ENCODE data around the gene KATNB1. TPM values are rescaled to one million over a fixed set of nuclear protein-coding genes. Genes with fewer than 3 reads are reported as not detected.

The KATNB1 gene
- total RNA-seq, 1 experiment from 2014 or later = 17.4 TPM

DNA sequence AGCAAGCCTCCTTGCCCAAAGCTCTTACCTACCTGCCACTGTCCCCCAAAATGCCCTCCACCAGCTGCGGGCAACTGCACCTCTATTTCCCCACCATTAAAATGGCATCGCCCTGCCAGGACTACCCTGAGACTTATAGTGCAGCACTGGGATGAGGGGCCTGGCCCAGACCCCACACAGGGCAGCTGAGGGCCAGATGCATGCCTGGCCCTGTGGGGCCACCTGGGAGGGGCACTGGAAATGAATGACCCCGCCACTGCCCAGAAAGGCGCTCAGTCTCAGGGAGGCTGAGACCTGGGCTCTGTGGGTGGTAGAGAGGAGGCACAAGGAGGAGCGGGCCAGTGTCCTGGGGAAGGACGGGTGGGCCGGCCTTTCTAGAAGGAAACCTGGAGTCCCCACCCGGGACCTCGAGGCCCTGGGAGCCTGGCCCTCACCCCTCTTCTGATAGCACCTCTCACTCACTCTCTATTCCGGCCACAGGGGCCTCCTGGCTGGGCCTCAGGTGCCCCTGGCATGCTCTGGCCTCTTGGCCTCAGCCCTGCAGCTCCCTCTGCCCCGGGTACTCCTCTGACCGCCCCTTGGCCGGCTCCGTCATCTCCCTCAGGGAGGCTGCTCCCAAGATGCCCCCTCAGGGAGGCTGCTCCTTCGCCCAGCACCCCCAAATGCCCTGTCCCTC lies 26.9 kb downstream of the KATNB1 start:
- Histone ChIP-seq H3K9me2 (replicated peaks; ENCODE audit: insufficient read depth, low read length) (no peaks in the 10 kb centered on the region), H3K4me2 (ENCODE audit: low read depth, low read length, poor library complexity, severe bottlenecking) (no peak overlapping the region), H3K4me3 (ENCODE audit: low read length) (no peak overlapping the region), H3K27me3 (ENCODE audit: low read length) (no peaks in the 10 kb centered on the region), H3K9me3 (ENCODE audit: low read length) (no peaks in the 10 kb centered on the region), H3K36me3 (ENCODE audit: insufficient read depth, low read length) (no peaks in the 10 kb centered on the region), H3K9ac (ENCODE audit: low read length) (no peak overlapping the region), H3K79me2 (ENCODE audit: low read length) (no peaks in the 10 kb centered on the region), H4K20me1 (ENCODE audit: insufficient read depth, low read depth, low read length) (no peaks in the 10 kb centered on the region), H2AFZ (ENCODE audit: low read length) (no peak overlapping the region), H3K4me1 (ENCODE audit: low read length) (no peaks in the 10 kb centered on the region), H3K27ac (ENCODE audit: low read length) (no peak overlapping the region)
- DNase-seq = no peak

DNA sequence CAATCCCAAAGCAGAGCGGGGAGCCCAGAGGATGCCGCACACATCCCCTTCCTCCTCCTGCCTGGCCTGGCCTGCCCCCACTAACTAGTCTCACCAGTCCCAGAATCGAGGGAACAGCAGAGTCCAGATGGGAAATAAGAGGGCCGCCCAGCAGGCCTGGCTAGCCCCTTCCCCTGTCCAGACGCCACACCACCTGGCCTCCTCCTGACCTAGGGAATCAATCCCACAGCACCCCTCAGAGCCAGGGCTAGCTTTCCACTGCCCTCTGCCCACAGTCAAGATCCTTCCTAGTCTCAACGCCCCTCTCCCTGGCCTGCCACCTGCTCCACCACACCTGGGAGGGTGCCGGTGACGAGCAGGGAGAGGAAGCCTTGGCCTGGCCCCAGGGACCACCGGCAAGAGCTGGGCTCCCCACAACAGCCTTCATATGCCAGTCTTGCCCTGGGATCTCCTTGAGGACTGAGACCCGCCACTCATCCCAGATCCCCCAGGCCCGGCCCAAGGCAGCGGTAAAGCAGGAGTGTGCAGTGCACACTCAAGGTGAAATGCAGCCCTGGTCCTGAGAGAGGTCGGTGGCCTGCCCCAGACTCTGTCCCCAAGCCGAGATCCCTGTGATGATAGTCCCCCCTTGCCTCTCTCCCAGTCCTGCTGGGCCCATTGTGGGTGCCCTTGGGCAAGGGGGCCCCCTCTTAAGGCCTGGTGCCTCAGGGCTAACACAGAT lies 27.9 kb downstream of the KATNB1 start:
- H3K36me3 ChIP-seq (ENCODE audit: insufficient read depth, low read length) = no peaks in the 10 kb centered on the region
- DNase-seq = no peak
- no peaks in the 10 kb centered on the region for H3K9me2 ChIP-seq (replicated peaks; ENCODE audit: insufficient read depth, low read length)

DNA sequence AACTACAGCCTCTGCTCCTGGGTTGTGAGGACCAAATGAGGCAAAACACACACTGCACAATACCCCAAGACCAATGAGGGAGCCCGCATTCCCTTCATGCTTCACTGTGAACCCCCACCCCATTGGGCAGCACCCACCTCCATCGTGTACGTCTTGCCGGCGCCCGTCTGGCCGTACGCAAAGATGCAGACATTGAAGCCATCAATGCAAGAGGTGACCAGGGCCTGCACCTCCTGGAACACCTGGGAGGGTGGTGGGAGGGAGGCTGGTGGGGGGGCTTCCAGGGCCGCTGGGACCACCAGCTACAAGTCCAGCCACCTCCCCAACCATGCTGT lies 28.4 kb downstream of the KATNB1 start:
- H3K4me1 ChIP-seq (ENCODE audit: low read length) = no peaks in the 10 kb centered on the region
- H3K36me3 ChIP-seq (ENCODE audit: insufficient read depth, low read length) = no peaks in the 10 kb centered on the region
- no peaks in the 10 kb centered on the region for H3K9me2 ChIP-seq (replicated peaks; ENCODE audit: insufficient read depth, low read length)
- no peak overlapping the region for H3K4me3 ChIP-seq (ENCODE audit: low read length)
- no peak for DNase-seq
- no peaks in the 10 kb centered on the region for H3K9me3 ChIP-seq (ENCODE audit: low read length)
- no peak overlapping the region for H3K27ac ChIP-seq (ENCODE audit: low read length)
- H3K4me2 ChIP-seq (ENCODE audit: low read depth, low read length, poor library complexity, severe bottlenecking) = no peak overlapping the region
- no peak overlapping the region for H2AFZ ChIP-seq (ENCODE audit: low read length)
- H4K20me1 ChIP-seq (ENCODE audit: insufficient read depth, low read depth, low read length) = no peaks in the 10 kb centered on the region
- H3K9ac ChIP-seq (ENCODE audit: low read length) = no peak overlapping the region
- H3K79me2 ChIP-seq (ENCODE audit: low read length) = no peaks in the 10 kb centered on the region
- H3K27me3 ChIP-seq (ENCODE audit: low read length) = no peaks in the 10 kb centered on the region

More for the DNA sequence above, 27.9 kb downstream of the KATNB1 start:
- Histone ChIP-seq H3K79me2 (ENCODE audit: low read length) (no peaks in the 10 kb centered on the region), H3K27ac (ENCODE audit: low read length) (no peak overlapping the region), H2AFZ (ENCODE audit: low read length) (no peak overlapping the region), H3K4me3 (ENCODE audit: low read length) (no peak overlapping the region), H3K4me1 (ENCODE audit: low read length) (no peaks in the 10 kb centered on the region), H3K9me3 (ENCODE audit: low read length) (no peaks in the 10 kb centered on the region), H4K20me1 (ENCODE audit: insufficient read depth, low read depth, low read length) (no peaks in the 10 kb centered on the region), H3K27me3 (ENCODE audit: low read length) (no peaks in the 10 kb centered on the region), H3K9ac (ENCODE audit: low read length) (no peak overlapping the region), H3K4me2 (ENCODE audit: low read depth, low read length, poor library complexity, severe bottlenecking) (no peak overlapping the region)

DNA sequence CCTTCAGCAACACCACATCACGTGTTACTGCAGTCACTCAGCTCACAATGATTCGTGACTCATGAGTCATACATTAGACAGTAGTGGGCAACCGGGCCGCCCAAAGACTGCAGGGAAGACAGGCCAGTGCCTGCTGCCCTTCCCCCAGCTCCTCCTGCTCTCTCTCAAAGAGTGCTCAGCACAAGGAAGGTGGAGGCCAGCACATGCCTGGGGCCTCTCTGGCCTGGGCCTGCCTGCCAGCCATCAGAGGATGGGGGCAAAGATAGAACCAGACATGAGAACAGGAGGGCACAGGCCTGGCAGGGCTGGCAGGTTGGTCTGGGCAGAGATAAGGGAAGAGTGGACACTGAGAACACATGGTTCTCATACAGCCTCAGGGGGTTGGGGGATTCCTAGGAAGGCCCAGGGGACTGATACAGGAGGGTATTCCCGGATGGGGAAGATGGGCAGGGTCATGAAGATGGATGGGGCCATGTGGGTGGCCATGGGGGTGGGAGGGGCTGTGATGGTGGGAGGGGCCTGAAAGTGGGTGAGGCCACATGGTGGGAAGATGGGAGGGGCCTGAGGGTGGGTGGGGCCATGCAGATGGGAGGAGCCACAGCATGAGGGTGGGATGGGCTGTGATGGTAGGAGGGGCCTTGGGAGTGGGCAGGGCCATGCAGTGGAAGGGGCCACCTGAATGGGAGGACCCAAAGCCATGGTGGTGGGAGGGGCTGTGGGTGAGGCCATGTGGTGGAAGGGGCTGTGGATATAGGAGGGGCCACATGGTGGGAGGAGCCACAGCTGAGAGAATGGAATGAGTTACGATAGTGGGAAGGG lies 29.0 kb downstream of the KATNB1 start:
- H3K27ac ChIP-seq (ENCODE audit: low read length) = no peak overlapping the region
- no peaks in the 10 kb centered on the region for H4K20me1 ChIP-seq (ENCODE audit: insufficient read depth, low read depth, low read length)
- no peak overlapping the region for H3K4me2 ChIP-seq (ENCODE audit: low read depth, low read length, poor library complexity, severe bottlenecking)
- no peaks in the 10 kb centered on the region for H3K27me3 ChIP-seq (ENCODE audit: low read length)
- H3K36me3 ChIP-seq (ENCODE audit: insufficient read depth, low read length) = no peaks in the 10 kb centered on the region
- H2AFZ ChIP-seq (ENCODE audit: low read length) = peak overlapping the region; percentile 41; the same call in 1 of the 2 replicates
- H3K4me3 ChIP-seq (ENCODE audit: low read length) = no peak overlapping the region
- no peak overlapping the region for H3K9ac ChIP-seq (ENCODE audit: low read length)
- no peaks in the 10 kb centered on the region for H3K9me2 ChIP-seq (replicated peaks; ENCODE audit: insufficient read depth, low read length)
- no peaks in the 10 kb centered on the region for H3K4me1 ChIP-seq (ENCODE audit: low read length)
- peak; percentile 95 for DNase-seq
- H3K79me2 ChIP-seq (ENCODE audit: low read length) = no peaks in the 10 kb centered on the region
- no peaks in the 10 kb centered on the region for H3K9me3 ChIP-seq (ENCODE audit: low read length)

DNA sequence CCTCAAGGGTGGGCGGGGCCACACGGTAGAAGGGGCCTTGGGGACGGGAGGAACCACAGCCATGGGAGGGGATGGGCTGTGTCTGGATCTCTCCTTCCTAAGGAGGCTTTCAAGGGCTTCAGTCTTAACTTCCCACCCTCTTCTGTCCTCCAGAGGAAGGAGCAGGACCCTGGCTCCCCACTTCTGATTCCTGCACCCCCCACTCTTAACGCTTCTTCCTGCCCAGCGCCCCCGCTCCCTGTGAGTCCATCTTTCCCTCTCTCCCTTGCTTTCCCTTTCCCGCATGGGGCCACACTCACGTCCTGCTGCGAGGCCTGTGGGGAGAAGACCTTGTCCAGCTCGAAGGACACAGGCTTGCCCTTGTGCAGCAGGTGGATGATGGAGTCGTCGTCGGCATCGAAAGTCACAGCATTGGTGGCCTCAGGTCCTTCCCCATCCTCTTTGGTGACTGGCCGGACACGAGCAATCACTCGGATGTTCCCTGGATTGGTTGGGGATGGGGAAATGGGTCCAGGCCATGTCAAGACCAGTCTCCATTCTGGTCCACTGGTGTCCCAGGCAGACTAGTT lies 29.7 kb downstream of the KATNB1 start:
- no peaks in the 10 kb centered on the region for H3K4me1 ChIP-seq (ENCODE audit: low read length)
- H4K20me1 ChIP-seq (ENCODE audit: insufficient read depth, low read depth, low read length) = no peaks in the 10 kb centered on the region
- H3K9ac ChIP-seq (ENCODE audit: low read length) = no peak overlapping the region
- no peaks in the 10 kb centered on the region for H3K36me3 ChIP-seq (ENCODE audit: insufficient read depth, low read length)
- DNase-seq = no peak
- no peak overlapping the region for H2AFZ ChIP-seq (ENCODE audit: low read length)
- H3K4me3 ChIP-seq (ENCODE audit: low read length) = no peak overlapping the region
- H3K4me2 ChIP-seq (ENCODE audit: low read depth, low read length, poor library complexity, severe bottlenecking) = no peak overlapping the region
- no peaks in the 10 kb centered on the region for H3K79me2 ChIP-seq (ENCODE audit: low read length)
- no peaks in the 10 kb centered on the region for H3K27me3 ChIP-seq (ENCODE audit: low read length)
- no peaks in the 10 kb centered on the region for H3K9me2 ChIP-seq (replicated peaks; ENCODE audit: insufficient read depth, low read length)
- H3K27ac ChIP-seq (ENCODE audit: low read length) = no peak overlapping the region
- H3K9me3 ChIP-seq (ENCODE audit: low read length) = no peaks in the 10 kb centered on the region

DNA sequence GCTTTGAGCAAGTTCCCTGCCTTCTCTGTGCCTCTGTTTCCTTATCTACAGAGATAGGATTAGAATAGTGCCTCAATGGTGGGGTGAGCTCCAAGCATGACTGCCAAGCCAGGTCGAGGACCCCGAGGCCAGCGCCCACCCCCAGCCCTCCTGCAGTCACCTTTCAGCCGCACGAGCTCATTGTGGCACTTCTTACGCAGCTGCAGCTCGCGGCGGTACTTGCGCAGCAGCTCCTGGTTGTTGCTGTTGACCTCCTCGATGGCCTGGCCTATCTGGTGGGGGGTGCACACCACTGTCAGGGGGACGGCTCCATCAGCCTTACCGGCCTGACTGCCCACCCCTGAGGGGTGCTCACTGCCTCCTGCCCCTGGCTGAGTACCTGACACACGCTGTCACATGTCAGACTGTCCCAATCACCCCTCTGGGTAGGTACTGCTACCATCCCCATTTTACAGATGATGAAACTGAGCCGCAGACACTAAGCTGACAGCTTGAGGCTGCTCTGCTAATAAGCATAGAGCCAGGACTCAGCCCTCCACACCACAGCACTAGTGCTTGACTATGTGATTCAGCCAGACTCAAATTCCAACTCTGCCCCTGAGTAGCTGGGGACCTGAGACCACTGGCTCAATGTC lies 31.3 kb downstream of the KATNB1 start:
- Histone ChIP-seq H4K20me1 (ENCODE audit: insufficient read depth, low read depth, low read length) (no peaks in the 10 kb centered on the region), H2AFZ (ENCODE audit: low read length) (no peak overlapping the region), H3K9ac (ENCODE audit: low read length) (no peak overlapping the region), H3K79me2 (ENCODE audit: low read length) (no peaks in the 10 kb centered on the region), H3K4me3 (ENCODE audit: low read length) (no peak overlapping the region), H3K9me2 (replicated peaks; ENCODE audit: insufficient read depth, low read length) (no peaks in the 10 kb centered on the region), H3K4me1 (ENCODE audit: low read length) (no peaks in the 10 kb centered on the region), H3K27me3 (ENCODE audit: low read length) (no peaks in the 10 kb centered on the region), H3K36me3 (ENCODE audit: insufficient read depth, low read length) (no peaks in the 10 kb centered on the region), H3K9me3 (ENCODE audit: low read length) (no peaks in the 10 kb centered on the region), H3K27ac (ENCODE audit: low read length) (no peak overlapping the region), H3K4me2 (ENCODE audit: low read depth, low read length, poor library complexity, severe bottlenecking) (no peak overlapping the region)
- no peak for DNase-seq

DNA sequence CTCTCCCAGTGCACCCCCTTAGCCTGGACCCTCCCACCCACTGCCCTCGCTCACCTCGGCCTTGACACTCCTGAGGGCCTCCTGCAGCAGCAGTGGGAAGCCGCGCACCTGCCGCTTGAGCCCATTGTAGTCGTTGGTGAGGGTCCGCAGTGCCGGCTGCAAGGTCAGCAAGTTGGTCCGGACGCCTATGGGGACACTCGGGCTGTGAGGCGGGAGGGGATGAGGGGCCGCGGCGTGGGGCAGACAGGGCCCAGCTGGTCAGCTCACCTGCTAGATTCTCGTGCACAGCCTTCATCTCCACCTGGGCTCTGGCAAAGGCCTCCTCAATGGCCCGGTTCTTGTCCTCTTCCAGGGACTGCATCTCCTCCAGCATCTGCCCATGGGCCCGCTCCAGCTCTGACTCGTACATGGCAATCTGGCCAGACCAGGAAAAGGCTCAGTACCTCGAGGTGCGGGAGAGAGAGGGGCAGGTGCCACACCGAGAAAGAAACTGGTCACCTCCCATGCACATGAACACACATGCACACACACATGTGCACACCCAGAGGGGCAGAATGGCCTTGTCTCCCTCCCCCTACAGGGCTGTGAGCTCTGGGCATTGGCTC lies 34.1 kb downstream of the KATNB1 start:
- H3K9me2 ChIP-seq (replicated peaks; ENCODE audit: insufficient read depth, low read length) = no peaks in the 10 kb centered on the region
- H3K4me1 ChIP-seq (ENCODE audit: low read length) = no peaks in the 10 kb centered on the region
- H2AFZ ChIP-seq (ENCODE audit: low read length) = no peak overlapping the region
- H3K9ac ChIP-seq (ENCODE audit: low read length) = no peak overlapping the region
- no peaks in the 10 kb centered on the region for H3K79me2 ChIP-seq (ENCODE audit: low read length)
- no peak for DNase-seq
- no peaks in the 10 kb centered on the region for H3K36me3 ChIP-seq (ENCODE audit: insufficient read depth, low read length)
- H3K4me2 ChIP-seq (ENCODE audit: low read depth, low read length, poor library complexity, severe bottlenecking) = no peak overlapping the region
- no peak overlapping the region for H3K4me3 ChIP-seq (ENCODE audit: low read length)
- H3K27me3 ChIP-seq (ENCODE audit: low read length) = no peaks in the 10 kb centered on the region
- no peak overlapping the region for H3K27ac ChIP-seq (ENCODE audit: low read length)
- H3K9me3 ChIP-seq (ENCODE audit: low read length) = no peaks in the 10 kb centered on the region
- no peaks in the 10 kb centered on the region for H4K20me1 ChIP-seq (ENCODE audit: insufficient read depth, low read depth, low read length)
